Adrenal gland (tissue), 12 donors: ENCODE data around the gene NCCRP1. TPM values are rescaled to one million over a fixed set of nuclear protein-coding genes. Genes with fewer than 3 reads are reported as not detected.

ENCODE experiments used
- DNase-seq, 7 donors: peaks; one replicate each; pipeline ENCODE4 v3.0.0-alpha.2; 2019 to 2020
- H3K27ac ChIP-seq, 5 donors: fragments of 200-600 bp; sonication (generic) in 4 of 5; 1 replicate in 3 of 5; 2 replicates in 2 of 5; pipeline versions ENCODE4 v1.5.1 to v1.8.0; 2016 to 2020; ENCODE audit warnings: mild to moderate bottlenecking in 1 of 5
- H3K27me3 ChIP-seq: fragments of 200-600 bp; 2 replicates; pipeline ENCODE4 v1.8.0; 2021
- H3K36me3 ChIP-seq, 2 donors: fragments of 200-600 bp; replicated peaks in 1 of 2; 1 replicate in 1 of 2; 2 replicates in 1 of 2; pipeline versions ENCODE4 v1.5.1 to v1.8.0; 2018 to 2022
- H3K4me1 ChIP-seq, 2 donors: fragments of 200-600 bp; replicated peaks in 1 of 2; 1 replicate in 1 of 2; 2 replicates in 1 of 2; pipeline versions ENCODE4 v1.5.1 to v1.8.0; 2018 to 2021
- H3K4me3 ChIP-seq, 4 donors: fragments of 200-600 bp; sonication (generic) in 3 of 4; one replicate each; pipeline ENCODE4 v1.5.1; 2016 to 2018
- H3K9me3 ChIP-seq, 3 donors: fragments of 200-600 bp; sonication (generic) in 1 of 3; replicated peaks in 1 of 3; 1 replicate in 2 of 3; 2 replicates in 1 of 3; pipeline versions ENCODE4 v1.5.1 to v1.8.0; 2016 to 2021
- CTCF ChIP-seq, 6 experiments: fragments of 450-650 bp in 4 of 6; fragments of 200-600 bp in 2 of 6; sonication (generic) in 1 of 6; IDR thresholded peaks; 1 replicate in 5 of 6; 2 replicates in 1 of 6; pipeline versions ENCODE4 v1.5.1 to v1.8.0; 2016 to 2021; ENCODE audit warnings: antibody characterized with exemption in 6 of 6, mild to moderate bottlenecking in 2 of 6, moderate library complexity in 1 of 6
- POLR2A ChIP-seq, 2 donors: fragments of 450-650 bp; IDR thresholded peaks; one replicate each; pipeline ENCODE4 v1.6.1; 2017; ENCODE audit warnings: antibody characterized with exemption in 2 of 2, mild to moderate bottlenecking in 2 of 2, moderate library complexity in 1 of 2
- WGBS, 4 donors: extraction: QIAGEN DNeasy Blood & Tissue Kit in 2 of 4; methylation state at CpG; one replicate each; pipeline versions ENCODE4 v1.1.5 to v1.1.7; 2013 to 2017; 5-methylcytosine and 5-hydroxymethylcytosine counted together
- intact Hi-C, 2 donors: fragments of 100-400 bp; cut with DNase I; formaldehyde crosslinking; loops; one replicate each; pipeline versions ENCODE4 v1.14.1 to v1.15.0; 2022 to 2023
- polyA plus RNA-seq, 3 donors: library from polyadenylated mRNA; stranded (reverse); fragments of 200-250 nt in 2 of 3; fragments of 350-450 nt in 1 of 3; fragmentation: Illumina TruSeq in 1 of 3; extraction: RNeasy Lipid Tissue Mini Kit (QIAGEN cat#74804) in 1 of 3; gene quantifications; one replicate each; pipeline ENCODE4 v1.2.3, GENCODE V29; 2013 to 2014
- total RNA-seq, 9 donors: library from RNA; depleted of rRNA in 4 of 9; stranded (reverse); fragments of >200 nt in 4 of 9; fragments of 120-200 nt in 1 of 9; fragmentation: NEBNext Ultra II Directional in 1 of 9; extraction: Animal tissue kit (Norgen Biotek cat#: 25700) in 1 of 9; gene quantifications; one replicate each; pipeline versions ENCODE4 v1.1.0 to v1.2.4, GENCODE V29; 2013 to 2023
- donor health status: healthy with polysubstance abuse.
- donor health status: Bipolar disorder and iron deficiency.
- donor health status: DM: yes; HTN: yes; CAD: no.
- donor health status: DM: no; HTN: no; CAD: no.
- donor health status: DM: no; HTN: no; CAD: no.
- donor health status: DM: yes; HTN: yes; CAD: no.

The NCCRP1 gene
- total and polyA plus RNA-seq, 12 donors, result 0.10 to 0.78 (median 0.11) TPM; not detected in 7

GRCh38 chr19:39155114-39155700 is 41.6 kb upstream of the NCCRP1 start:
- Histone ChIP-seq H3K27me3 (no peaks in the 10 kb centered on the region), H3K36me3 (no peaks in the 10 kb centered on the region), H3K27ac (no peak overlapping the region), H3K4me3 (no peak overlapping the region), H3K9me3 (no peaks in the 10 kb centered on the region), H3K4me1 (peaks cover 20 to 52% of the 10 kb centered on the region in 2 donors)
- peak in 1 of 7 donors; percentile 11 for DNase-seq
- WGBS, 4 donors, result 68 to 90% (median 84%) methylated on average over 11 of the region's 11 CpGs
- TF ChIP-seq CTCF (IDR thresholded peaks at IDR 0.05), result no peak
- no peak for TF ChIP-seq POLR2A (IDR thresholded peaks at IDR 0.05)
- intact Hi-C loops, result no loop called here

DNA sequence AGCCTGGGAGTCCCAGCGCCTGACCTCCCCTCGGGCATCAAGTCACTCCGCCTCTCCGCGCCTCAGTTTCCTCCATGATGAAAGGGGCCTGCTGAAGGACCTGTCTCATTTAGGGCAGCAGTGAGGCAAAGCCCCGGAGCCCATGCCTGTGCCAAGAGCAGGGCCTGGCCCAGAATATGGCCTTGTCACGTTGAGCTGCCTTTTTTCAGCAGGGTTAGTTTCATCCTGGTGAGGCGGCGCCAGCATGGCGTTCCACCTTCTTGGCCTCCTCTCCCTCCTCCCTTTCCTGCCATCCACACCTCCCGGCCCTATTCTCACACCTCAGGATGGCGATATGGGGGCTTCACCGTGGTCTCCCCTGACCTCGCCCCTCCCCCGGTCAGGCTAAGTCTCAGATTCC is 41.0 kb upstream of the NCCRP1 start:
- peaks cover 17 to 52% of the 10 kb centered on the region in 2 donors for H3K4me1 ChIP-seq

DNA sequence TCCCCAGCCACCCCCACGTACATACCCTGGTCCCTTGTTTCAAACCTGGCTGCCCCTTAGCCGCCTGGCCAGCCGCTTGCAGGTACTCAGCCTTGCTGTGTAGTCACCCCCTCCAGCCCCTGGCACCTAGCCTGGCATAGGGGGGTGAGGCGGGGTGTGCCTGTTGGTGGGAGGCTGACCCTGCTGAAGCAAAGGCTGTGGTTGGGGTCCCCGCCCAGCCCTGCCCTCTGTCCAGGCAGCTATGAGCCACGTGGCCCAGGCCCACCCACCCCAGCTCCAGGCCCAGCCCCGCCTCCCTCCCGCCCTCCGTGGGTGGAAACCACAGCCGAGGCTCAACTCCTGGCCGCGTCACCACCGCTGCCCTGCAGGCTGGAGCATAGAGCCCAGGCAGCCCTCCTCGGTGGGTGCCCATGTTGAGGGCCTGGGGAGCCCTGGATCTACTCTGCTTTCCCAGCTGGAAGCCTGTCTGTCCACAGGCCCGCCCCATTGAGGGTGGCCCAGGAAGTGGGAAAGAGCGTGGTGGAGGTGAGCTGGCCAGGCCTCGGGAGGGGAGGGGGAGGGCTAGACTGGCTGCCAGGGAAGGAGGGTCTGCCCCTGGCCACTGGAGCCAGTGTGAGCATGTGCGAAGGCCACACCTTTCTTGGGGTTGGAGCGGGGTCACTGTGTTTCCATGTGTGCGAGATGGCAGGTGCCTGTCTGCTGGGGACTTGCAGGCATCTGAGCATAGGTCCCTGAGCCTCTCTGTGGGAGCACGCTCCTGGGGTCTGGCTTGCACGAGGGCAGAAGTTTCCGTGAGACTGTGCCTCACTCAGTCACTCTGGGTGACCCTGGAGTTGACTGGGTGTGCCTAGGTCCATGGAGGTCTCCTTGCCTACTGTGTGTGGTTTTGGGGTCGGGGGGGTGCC is 40.2 kb upstream of the NCCRP1 start:
- Histone ChIP-seq H3K27ac (peak overlapping the region in 1 of 5 donors; percentile 45), H3K4me3 (no peak overlapping the region), H3K27me3 (no peaks in the 10 kb centered on the region), H3K36me3 (no peaks in the 10 kb centered on the region), H3K9me3 (no peaks in the 10 kb centered on the region), H3K4me1 (peaks cover 17 to 53% of the 10 kb centered on the region in 2 donors)
- WGBS, 4 donors, result 36 to 63% (median 51%) methylated on average over 2 to 24 of the region's 24 CpGs
- DNase-seq, result no peak
- intact Hi-C loops, result no loop called here
- no peak for TF ChIP-seq CTCF (IDR thresholded peaks at IDR 0.05)
- no peak for TF ChIP-seq POLR2A (IDR thresholded peaks at IDR 0.05)

More for the DNA sequence above, 41.0 kb upstream of the NCCRP1 start:
- Histone ChIP-seq H3K4me3 (no peak overlapping the region), H3K9me3 (no peaks in the 10 kb centered on the region), H3K27me3 (no peaks in the 10 kb centered on the region), H3K36me3 (no peaks in the 10 kb centered on the region), H3K27ac (peak overlapping the region in 1 of 5 donors; percentile 45)
- peak in 1 of 7 donors; percentile 40 for DNase-seq
- WGBS, 4 donors, result 57 to 77% (median 65%) methylated on average over 9 to 15 of the region's 15 CpGs
- no peak for TF ChIP-seq POLR2A (IDR thresholded peaks at IDR 0.05)
- intact Hi-C loops, result no loop called here

- Histone ChIP-seq H3K27me3 (no peaks in the 10 kb centered on the region), H3K4me3 (no peak overlapping the region), H3K27ac (no peak overlapping the region), H3K9me3 (no peaks in the 10 kb centered on the region), H3K4me1 (peaks cover 17 to 53% of the 10 kb centered on the region in 2 donors), H3K36me3 (no peaks in the 10 kb centered on the region)
- WGBS, 4 donors, result 69 to 80% (median 75%) methylated on average over 16 to 23 of the region's 23 CpGs
- intact Hi-C loops, result no loop called here
- no peak for TF ChIP-seq CTCF (IDR thresholded peaks at IDR 0.05)
- TF ChIP-seq POLR2A (IDR thresholded peaks at IDR 0.05), result no peak
- DNase-seq, result no peak
Observed at GRCh38 chr19:39157275-39157996, 39.3 kb upstream of the NCCRP1 start.
